ENCODE measurements around the gene PTTG1. TPM values are rescaled to one million over a fixed set of nuclear protein-coding genes. Genes with fewer than 3 reads are reported as not detected.

The PTTG1 gene
- total RNA-seq, 1 experiment from 2014 or later, result 239 TPM

DNA sequence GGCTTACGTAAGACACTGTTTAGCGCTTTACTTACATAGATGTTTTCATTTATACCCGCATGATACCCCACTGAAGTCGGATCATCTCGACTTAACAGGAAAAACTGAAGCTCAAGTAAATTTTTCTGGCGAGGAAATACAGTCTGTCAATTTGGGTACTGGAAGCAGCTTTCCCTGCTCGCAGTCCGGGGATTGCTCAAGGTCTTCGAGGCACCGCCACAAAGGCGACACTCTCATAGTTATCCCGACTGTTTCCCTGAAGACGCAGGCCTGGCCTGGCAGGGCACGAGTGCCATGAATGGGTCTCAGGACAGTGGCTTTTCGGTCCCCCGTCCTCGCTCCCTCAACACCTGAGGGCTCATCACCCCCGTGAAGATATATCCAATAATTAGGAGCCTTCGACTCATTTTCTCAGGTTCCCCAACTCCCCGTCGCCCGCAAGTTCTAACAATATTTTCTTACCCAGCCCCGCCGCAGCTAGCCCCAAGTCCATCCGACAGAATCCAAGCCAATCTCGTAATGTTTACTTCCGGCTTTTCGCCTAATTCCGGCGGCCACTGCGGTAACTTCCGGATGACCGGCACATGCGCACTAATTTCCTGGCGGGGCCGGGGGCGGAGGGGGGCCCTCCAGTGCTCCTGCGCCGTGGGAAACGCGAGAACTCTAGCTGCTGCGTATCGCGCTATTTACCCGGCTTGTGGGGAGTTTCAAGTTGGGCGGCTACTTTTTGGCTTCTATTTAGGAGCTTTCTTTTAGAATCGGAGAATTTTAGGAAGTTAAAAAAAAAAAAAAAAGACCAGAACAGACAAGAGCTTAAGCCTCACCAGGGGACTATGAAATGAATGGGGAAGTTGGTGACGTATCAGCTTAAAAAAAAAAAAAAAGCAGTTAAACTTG lies 2.8 kb upstream of the PTTG1 start, which contains the start of gene SLU7 (continued):
- TF ChIP-seq NFE2L1 (CRISPR knock-in tag; IDR thresholded peaks at IDR 0.05) (no peak), SMAD4 (CRISPR knock-in tag; IDR thresholded peaks at IDR 0.05) (no peak), ETV6 (CRISPR knock-in tag; IDR thresholded peaks at IDR 0.05) (peak; percentile 86; the same call in 1 of the 2 replicates), FOXP4 (CRISPR knock-in tag; IDR thresholded peaks at IDR 0.05) (0 out of 2 replicates have a peak, but pooled peaks have one; percentile 54), GABPB1 (CRISPR knock-in tag; IDR thresholded peaks at IDR 0.05) (peak; percentile 52; the same call in 1 of the 2 replicates), ZNF425 (CRISPR knock-in tag; conservative IDR thresholded peaks at IDR 0.05) (no peak), CREM (CRISPR knock-in tag; IDR thresholded peaks at IDR 0.05) (0 out of 2 replicates have a peak, but pooled peaks have one; percentile 29), FOXP1 (CRISPR knock-in tag; IDR thresholded peaks at IDR 0.05; ENCODE audit: borderline replicate concordance) (no peak), EMX1 (CRISPR knock-in tag; IDR thresholded peaks at IDR 0.05) (no peak), ZNF219 (CRISPR knock-in tag; IDR thresholded peaks at IDR 0.05; ENCODE audit: borderline replicate concordance) (no peak), MAX (CRISPR knock-in tag; IDR thresholded peaks at IDR 0.05) (peak; percentile 50; the same call in 1 of the 2 replicates)
- TF ChIP-seq, protein P1, sequence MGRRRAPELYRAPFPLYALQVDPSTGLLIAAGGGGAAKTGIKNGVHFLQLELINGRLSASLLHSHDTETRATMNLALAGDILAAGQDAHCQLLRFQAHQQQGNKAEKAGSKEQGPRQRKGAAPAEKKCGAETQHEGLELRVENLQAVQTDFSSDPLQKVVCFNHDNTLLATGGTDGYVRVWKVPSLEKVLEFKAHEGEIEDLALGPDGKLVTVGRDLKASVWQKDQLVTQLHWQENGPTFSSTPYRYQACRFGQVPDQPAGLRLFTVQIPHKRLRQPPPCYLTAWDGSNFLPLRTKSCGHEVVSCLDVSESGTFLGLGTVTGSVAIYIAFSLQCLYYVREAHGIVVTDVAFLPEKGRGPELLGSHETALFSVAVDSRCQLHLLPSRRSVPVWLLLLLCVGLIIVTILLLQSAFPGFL (CRISPR knock-in tag; IDR thresholded peaks at IDR 0.05; ENCODE audit: borderline replicate concordance), result no peak
- TF ChIP-seq, protein P2, sequence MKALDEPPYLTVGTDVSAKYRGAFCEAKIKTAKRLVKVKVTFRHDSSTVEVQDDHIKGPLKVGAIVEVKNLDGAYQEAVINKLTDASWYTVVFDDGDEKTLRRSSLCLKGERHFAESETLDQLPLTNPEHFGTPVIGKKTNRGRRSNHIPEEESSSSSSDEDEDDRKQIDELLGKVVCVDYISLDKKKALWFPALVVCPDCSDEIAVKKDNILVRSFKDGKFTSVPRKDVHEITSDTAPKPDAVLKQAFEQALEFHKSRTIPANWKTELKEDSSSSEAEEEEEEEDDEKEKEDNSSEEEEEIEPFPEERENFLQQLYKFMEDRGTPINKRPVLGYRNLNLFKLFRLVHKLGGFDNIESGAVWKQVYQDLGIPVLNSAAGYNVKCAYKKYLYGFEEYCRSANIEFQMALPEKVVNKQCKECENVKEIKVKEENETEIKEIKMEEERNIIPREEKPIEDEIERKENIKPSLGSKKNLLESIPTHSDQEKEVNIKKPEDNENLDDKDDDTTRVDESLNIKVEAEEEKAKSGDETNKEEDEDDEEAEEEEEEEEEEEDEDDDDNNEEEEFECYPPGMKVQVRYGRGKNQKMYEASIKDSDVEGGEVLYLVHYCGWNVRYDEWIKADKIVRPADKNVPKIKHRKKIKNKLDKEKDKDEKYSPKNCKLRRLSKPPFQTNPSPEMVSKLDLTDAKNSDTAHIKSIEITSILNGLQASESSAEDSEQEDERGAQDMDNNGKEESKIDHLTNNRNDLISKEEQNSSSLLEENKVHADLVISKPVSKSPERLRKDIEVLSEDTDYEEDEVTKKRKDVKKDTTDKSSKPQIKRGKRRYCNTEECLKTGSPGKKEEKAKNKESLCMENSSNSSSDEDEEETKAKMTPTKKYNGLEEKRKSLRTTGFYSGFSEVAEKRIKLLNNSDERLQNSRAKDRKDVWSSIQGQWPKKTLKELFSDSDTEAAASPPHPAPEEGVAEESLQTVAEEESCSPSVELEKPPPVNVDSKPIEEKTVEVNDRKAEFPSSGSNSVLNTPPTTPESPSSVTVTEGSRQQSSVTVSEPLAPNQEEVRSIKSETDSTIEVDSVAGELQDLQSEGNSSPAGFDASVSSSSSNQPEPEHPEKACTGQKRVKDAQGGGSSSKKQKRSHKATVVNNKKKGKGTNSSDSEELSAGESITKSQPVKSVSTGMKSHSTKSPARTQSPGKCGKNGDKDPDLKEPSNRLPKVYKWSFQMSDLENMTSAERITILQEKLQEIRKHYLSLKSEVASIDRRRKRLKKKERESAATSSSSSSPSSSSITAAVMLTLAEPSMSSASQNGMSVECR (CRISPR knock-in tag; IDR thresholded peaks at IDR 0.05; ENCODE audit: borderline replicate concordance), result no peak
- TF ChIP-seq, protein P3, sequence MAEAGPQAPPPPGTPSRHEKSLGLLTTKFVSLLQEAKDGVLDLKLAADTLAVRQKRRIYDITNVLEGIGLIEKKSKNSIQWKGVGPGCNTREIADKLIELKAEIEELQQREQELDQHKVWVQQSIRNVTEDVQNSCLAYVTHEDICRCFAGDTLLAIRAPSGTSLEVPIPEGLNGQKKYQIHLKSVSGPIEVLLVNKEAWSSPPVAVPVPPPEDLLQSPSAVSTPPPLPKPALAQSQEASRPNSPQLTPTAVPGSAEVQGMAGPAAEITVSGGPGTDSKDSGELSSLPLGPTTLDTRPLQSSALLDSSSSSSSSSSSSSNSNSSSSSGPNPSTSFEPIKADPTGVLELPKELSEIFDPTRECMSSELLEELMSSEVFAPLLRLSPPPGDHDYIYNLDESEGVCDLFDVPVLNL (CRISPR knock-in tag; IDR thresholded peaks at IDR 0.05; ENCODE audit: borderline replicate concordance, low read depth), result no peak
- TF ChIP-seq, protein P4, sequence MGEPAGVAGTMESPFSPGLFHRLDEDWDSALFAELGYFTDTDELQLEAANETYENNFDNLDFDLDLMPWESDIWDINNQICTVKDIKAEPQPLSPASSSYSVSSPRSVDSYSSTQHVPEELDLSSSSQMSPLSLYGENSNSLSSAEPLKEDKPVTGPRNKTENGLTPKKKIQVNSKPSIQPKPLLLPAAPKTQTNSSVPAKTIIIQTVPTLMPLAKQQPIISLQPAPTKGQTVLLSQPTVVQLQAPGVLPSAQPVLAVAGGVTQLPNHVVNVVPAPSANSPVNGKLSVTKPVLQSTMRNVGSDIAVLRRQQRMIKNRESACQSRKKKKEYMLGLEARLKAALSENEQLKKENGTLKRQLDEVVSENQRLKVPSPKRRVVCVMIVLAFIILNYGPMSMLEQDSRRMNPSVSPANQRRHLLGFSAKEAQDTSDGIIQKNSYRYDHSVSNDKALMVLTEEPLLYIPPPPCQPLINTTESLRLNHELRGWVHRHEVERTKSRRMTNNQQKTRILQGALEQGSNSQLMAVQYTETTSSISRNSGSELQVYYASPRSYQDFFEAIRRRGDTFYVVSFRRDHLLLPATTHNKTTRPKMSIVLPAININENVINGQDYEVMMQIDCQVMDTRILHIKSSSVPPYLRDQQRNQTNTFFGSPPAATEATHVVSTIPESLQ (CRISPR knock-in tag; IDR thresholded peaks at IDR 0.05), result no peak

All from WTC11 (cell line).